Activated B cell treated with CpG ODN at 0.5 μM for 24 hours (primary cell): ENCODE data around the gene TBC1D22A. TPM values are rescaled to one million over a fixed set of nuclear protein-coding genes. Genes with fewer than 3 reads are reported as not detected.

Experiments used
- ATAC-seq: fragments of 200-7000 bp; cut with Tn5 transposase; one replicate; pipeline ENCODE4 v1.10.0; 2021; ENCODE audit warnings: low read depth, mild to moderate bottlenecking, moderate library complexity
- CTCF ChIA-PET: fragments of 350-600 bp; sonication (Branson Sonifier 250); formaldehyde crosslinking; loops from one replicate; lab custom pipeline; 2021; ENCODE audit warnings: antibody characterized with exemption; lab: Charles Lee
- POLR2A ChIA-PET: fragments of 350-600 bp; sonication (Branson Sonifier 250); formaldehyde crosslinking; loops from one replicate; lab custom pipeline; 2021; ENCODE audit warnings: antibody characterized with exemption; lab: Charles Lee
- DNase-seq: peaks from one replicate; pipeline ENCODE4 v3.0.0; 2022
- H3K27ac Mint-ChIP-seq: one replicate; pipeline ENCODE4 v1.8.0; 2020; ENCODE audit warnings: mixed read lengths
- H3K27me3 Mint-ChIP-seq: one replicate; pipeline ENCODE4 v1.8.0; 2021; ENCODE audit warnings: mixed read lengths
- H3K36me3 Mint-ChIP-seq: one replicate; pipeline ENCODE4 v1.8.0; 2021; ENCODE audit warnings: low read depth, mixed read lengths
- H3K4me1 Mint-ChIP-seq: one replicate; pipeline ENCODE4 v1.8.0; 2021; ENCODE audit warnings: mixed read lengths
- H3K4me3 Mint-ChIP-seq: one replicate; pipeline ENCODE4 v1.8.0; 2020; ENCODE audit warnings: mild to moderate bottlenecking, mixed read lengths
- H3K9me3 Mint-ChIP-seq: one replicate; pipeline ENCODE4 v1.8.0; 2020; ENCODE audit warnings: mixed read lengths
- intact Hi-C: fragments of 100-400 bp; cut with micrococcal nuclease; formaldehyde crosslinking; loops from one replicate; pipeline ENCODE4 v1.15.1; 2024
- total RNA-seq: library from RNA; stranded (reverse); gene quantifications from 2 replicates; pipeline ENCODE4 v1.2.3, GENCODE V29; 2022
- TF ChIP-seq, protein P1 (sequence below): fragments of 200-600 bp; IDR thresholded peaks from one replicate; pipeline ENCODE4 v1.8.0; 2022; ENCODE audit warnings: antibody characterized with exemption, mild to moderate bottlenecking

Gene TBC1D22A
- total RNA-seq, 1 donor from 2014 or later, result 85.9 TPM

DNA sequence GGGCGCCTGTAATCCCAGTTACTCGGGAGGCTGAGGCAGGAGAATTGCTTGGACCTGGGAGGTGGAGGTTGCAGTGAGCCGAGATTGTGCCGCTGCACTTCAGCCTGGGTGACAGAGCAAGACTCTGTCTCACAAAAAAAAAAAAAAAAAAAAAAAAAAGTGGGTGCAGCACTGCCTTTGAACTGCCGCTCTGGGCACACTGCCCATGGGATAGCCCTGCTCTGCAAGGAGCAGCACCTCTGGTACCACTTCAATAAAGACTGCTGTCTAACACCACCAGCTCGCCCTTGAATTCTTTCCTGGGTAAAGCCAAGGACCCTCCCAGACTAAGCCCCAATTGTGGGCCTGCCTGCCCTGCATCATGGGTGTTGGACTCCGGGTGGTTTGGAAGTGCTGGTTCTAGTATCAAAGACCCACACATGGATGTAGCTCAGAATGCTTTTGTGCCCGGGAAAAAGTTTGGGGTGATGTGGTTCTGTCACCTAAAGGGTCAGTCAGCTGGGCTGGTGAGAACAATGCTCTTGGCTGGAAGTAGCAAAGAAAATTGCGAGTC, 444.3 kb downstream of the TBC1D22A start:
- CTCF ChIA-PET, result no interaction called here
- Mint-ChIP-seq H3K9me3 (no peaks in the 10 kb centered on the region), H3K36me3 (no peaks in the 10 kb centered on the region), H3K4me3 (no peak overlapping the region), H3K4me1 (no peaks in the 10 kb centered on the region), H3K27ac (no peak overlapping the region), H3K27me3 (no peaks in the 10 kb centered on the region)
- no peak for DNase-seq
- intact Hi-C loops, result no loop called here
- TF ChIP-seq, protein P1, sequence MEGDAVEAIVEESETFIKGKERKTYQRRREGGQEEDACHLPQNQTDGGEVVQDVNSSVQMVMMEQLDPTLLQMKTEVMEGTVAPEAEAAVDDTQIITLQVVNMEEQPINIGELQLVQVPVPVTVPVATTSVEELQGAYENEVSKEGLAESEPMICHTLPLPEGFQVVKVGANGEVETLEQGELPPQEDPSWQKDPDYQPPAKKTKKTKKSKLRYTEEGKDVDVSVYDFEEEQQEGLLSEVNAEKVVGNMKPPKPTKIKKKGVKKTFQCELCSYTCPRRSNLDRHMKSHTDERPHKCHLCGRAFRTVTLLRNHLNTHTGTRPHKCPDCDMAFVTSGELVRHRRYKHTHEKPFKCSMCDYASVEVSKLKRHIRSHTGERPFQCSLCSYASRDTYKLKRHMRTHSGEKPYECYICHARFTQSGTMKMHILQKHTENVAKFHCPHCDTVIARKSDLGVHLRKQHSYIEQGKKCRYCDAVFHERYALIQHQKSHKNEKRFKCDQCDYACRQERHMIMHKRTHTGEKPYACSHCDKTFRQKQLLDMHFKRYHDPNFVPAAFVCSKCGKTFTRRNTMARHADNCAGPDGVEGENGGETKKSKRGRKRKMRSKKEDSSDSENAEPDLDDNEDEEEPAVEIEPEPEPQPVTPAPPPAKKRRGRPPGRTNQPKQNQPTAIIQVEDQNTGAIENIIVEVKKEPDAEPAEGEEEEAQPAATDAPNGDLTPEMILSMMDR, result no peak
- no peak for ATAC-seq
- POLR2A ChIA-PET, result no interaction called here

DNA sequence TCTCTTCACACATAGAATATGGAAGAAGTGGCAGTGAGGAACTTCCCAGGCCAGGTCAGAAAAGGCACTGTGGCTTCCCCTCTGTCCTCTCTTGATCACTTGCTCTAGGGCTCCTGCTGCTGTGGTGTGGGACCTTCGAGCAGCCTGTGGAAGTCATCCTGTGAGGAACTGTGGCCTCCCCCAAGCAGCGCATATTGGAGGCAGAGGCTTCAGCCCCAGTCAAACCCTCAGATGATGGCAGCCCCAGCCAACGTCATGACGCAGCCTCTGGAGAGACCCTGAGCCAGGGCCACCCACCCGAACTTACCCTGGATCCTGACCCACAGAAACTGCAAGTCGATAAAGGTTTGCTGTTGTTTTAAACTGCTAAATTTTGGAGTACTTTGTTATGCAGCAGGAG, 444.9 kb downstream of the TBC1D22A start:
- Mint-ChIP-seq H3K27me3 (no peaks in the 10 kb centered on the region), H3K27ac (no peak overlapping the region), H3K4me3 (no peak overlapping the region), H3K36me3 (no peaks in the 10 kb centered on the region), H3K9me3 (no peaks in the 10 kb centered on the region), H3K4me1 (no peaks in the 10 kb centered on the region)
- TF ChIP-seq, protein P1, result no peak
- ChIA-PET CTCF (no interaction called here), POLR2A (no interaction called here)
- DNase-seq (no peak), ATAC-seq (no peak)
- intact Hi-C loops, result no loop called here

DNA sequence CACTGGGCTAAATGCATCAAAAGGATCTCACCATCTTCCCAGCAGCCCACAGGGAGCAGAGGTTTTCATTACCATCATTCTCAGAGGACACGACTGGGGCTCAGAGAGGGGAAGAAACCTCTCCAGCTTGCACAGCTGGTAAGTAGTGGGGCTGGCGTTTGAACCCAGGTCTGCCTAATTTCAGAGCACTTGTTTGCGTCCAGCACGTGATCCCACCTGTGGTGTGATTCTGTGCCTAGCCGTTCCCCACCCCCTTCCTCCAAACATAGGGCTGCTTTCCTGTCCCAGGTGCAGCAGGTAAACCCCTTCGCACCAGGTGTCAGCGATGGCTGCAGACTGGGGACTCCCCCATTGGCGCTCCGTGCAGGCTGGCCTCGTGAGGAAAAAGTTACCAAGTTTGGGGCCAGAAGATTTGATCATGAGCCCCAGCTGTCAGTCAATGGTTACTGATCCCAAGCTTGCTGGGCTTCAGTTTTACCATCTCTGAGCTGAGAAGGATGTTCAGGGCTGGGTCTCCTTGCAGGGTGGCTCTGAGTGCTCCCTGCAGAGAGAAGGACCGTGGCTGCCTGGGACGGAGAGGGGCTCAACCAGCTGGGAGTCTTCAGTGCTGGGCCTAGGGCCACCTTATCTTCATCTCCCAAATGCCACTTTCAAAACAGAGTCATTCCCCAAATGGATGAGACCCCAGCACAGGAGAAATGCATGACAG, 445.6 kb downstream of the TBC1D22A start:
- Mint-ChIP-seq H3K27ac (no peak overlapping the region), H3K36me3 (no peaks in the 10 kb centered on the region), H3K4me1 (no peaks in the 10 kb centered on the region), H3K9me3 (no peaks in the 10 kb centered on the region), H3K4me3 (no peak overlapping the region), H3K27me3 (no peaks in the 10 kb centered on the region)
- intact Hi-C loops, result no loop called here
- ChIA-PET CTCF (no interaction called here), POLR2A (no interaction called here)
- TF ChIP-seq, protein P1, result no peak
- DNase-seq (no peak), ATAC-seq (no peak)

DNA sequence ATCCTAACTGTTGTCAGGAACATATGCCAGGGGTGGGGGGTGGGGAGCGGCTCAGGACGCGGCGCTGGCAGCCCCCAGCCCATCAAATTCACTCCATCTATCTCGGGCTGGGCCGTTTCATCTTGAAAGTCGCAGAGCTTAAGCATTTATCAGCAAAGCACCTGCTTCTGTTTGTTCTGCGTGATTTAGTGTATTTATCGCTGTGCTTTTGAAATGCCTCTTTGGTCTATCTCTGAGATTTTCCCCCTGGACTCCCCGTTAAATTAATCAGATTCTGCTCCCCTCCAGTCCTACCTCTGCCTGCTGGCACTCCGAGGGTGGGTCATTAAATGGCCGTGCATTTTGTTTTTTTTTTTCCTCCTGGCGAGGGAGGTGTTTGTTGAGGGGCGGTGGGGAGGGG, 446.2 kb downstream of the TBC1D22A start:
- Mint-ChIP-seq H3K9me3 (no peaks in the 10 kb centered on the region), H3K27ac (no peak overlapping the region), H3K36me3 (no peaks in the 10 kb centered on the region), H3K4me1 (no peaks in the 10 kb centered on the region), H3K27me3 (no peaks in the 10 kb centered on the region), H3K4me3 (no peak overlapping the region)
- DNase-seq (no peak), ATAC-seq (no peak)
- TF ChIP-seq, protein P1, result no peak
- ChIA-PET CTCF (no interaction called here), POLR2A (no interaction called here)
- intact Hi-C loops, result no loop called here

DNA sequence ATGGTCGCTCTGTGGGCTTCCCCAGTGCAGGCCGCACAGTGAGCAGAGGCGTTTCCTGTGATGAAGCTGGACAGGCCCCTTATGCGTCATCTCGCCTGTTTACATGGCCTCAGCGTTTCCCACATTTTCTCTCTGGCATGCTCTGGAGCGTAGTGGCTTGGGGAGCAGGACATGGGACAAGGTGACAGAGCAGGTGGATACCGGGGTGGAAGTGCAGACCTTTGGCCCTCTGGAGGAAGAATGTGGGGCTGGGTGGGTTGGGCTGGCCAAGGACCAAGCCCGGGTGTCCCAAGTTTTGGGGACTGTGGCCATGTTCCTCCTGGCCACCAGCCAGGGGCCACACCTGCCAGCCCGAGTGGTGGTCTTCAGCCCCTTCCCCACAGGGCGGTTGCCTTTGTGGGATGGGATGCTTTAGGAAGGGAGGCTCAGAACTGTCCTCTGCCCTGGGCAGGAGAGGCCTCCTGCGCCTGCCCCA, 446.6 kb downstream of the TBC1D22A start:
- no peaks in the 10 kb centered on the region for H3K36me3 Mint-ChIP-seq
- H3K4me1 Mint-ChIP-seq, result no peaks in the 10 kb centered on the region

More for the DNA sequence above, 446.6 kb downstream of the TBC1D22A start:
- POLR2A ChIA-PET, result no interaction called here
- ATAC-seq (no peak), DNase-seq (no peak)
- no peaks in the 10 kb centered on the region for H3K9me3 Mint-ChIP-seq
- CTCF ChIA-PET, result no interaction called here
- no peak overlapping the region for H3K4me3 Mint-ChIP-seq
- H3K27ac Mint-ChIP-seq, result no peak overlapping the region
- H3K27me3 Mint-ChIP-seq, result no peaks in the 10 kb centered on the region
- intact Hi-C loops, result no loop called here
- TF ChIP-seq, protein P1, result no peak
